ENCODE results near the gene IFNG-AS1.

IFNG-AS1 gene

GRCh38 chr12:67989184-67989920 is at the start of gene IFNG-AS1:
Gene IFNG-AS1, plus strand, starts transcription at chr12:67989447.
- in situ Hi-C loops (cut with MboI; ENCODE audit: low sequenced_read_pairs): no loop called here

DNA sequence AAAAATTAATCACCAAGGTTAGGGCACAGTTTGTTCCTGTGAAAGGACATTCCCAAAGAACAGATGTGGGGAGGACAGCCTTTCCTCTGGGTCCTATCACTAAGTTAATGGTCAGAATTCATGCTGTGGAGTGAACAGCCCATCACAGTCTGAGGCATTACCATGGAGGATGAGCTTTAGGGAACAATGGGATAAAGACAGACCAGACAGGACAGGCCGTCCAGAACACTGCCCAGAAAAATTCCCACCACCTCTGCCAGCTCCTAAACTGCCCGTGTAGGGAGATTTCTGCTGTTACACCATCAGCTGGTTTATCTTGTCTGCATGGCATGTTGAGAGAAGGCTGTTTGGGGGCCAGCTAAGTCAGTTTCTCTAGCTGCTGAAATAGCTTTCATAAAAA is 49.6 kb upstream of the IFNG-AS1 start:
- in situ Hi-C loops (cut with MboI; ENCODE audit: low sequenced_read_pairs): loop anchor here (25.0 kb wide), 1 partner anchor 577 kb away; no protein-coding TSS in a partner anchor

GRCh38 chr12:67940780-67941243 is 48.4 kb upstream of the IFNG-AS1 start:
- in situ Hi-C loops (cut with MboI; ENCODE audit: low sequenced_read_pairs): loop anchor here (25.0 kb wide), 1 partner anchor 579 kb away; no protein-coding TSS in a partner anchor

- in situ Hi-C loops (cut with MboI; ENCODE audit: low sequenced_read_pairs): loop anchor here (25.0 kb wide), 1 partner anchor 580 kb away; no protein-coding TSS in a partner anchor
Observed at GRCh38 chr12:67942724-67943123, 46.5 kb upstream of the IFNG-AS1 start.

- in situ Hi-C loops (cut with MboI; ENCODE audit: low sequenced_read_pairs): loop anchor here (25.0 kb wide), 1 partner anchor 581 kb away; no protein-coding TSS in a partner anchor
Observed at GRCh38 chr12:67943141-67943892, 45.9 kb upstream of the IFNG-AS1 start.

GRCh38 chr12:67944093-67944492 is 45.2 kb upstream of the IFNG-AS1 start:
- in situ Hi-C loops (cut with MboI; ENCODE audit: low sequenced_read_pairs): loop anchor here (25.0 kb wide), 1 partner anchor 582 kb away; no protein-coding TSS in a partner anchor

GRCh38 chr12:67952787-67953186 is 36.5 kb upstream of the IFNG-AS1 start:
- in situ Hi-C loops (cut with MboI; ENCODE audit: low sequenced_read_pairs): no loop called here

DNA sequence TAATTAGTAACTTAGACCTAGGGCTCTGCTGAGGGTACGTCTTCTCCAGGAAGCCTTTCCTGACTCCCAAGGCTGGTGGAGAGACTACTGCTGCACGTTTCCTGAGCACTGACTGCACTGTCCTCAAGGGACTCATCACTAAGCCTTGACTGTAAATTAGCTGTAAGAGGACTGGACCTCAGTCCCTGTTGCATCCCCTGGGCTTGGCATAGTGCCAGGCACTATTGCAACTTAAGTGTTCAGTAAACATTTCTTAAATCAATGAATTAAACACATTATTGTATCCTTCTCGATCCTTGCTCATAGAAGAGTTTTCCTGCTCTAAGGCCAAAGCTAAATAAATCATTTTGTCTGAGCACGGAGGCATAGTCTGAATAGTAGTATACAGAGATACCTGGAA is 31.9 kb upstream of the IFNG-AS1 start:
- in situ Hi-C loops (cut with MboI; ENCODE audit: low sequenced_read_pairs): no loop called here

DNA sequence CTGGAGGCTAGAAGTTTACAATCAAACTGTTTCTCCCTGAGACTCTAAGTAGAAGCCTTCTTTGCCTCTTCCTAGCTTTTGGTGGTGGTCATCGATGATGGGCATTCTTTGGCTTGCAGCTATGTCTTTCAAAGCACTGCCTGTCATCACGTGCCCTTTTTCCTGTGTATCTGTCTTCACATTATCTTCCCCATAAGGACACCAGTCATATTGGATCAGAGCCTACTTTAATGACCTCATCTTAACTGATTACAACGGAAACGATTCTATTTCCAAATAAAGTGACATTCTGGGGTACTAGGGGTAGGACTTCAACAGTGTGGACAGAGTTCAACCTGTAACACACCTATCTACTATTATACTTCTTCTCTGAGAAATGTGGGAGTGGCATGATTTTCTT is 31.1 kb upstream of the IFNG-AS1 start:
- in situ Hi-C loops (cut with MboI; ENCODE audit: low sequenced_read_pairs): no loop called here

DNA sequence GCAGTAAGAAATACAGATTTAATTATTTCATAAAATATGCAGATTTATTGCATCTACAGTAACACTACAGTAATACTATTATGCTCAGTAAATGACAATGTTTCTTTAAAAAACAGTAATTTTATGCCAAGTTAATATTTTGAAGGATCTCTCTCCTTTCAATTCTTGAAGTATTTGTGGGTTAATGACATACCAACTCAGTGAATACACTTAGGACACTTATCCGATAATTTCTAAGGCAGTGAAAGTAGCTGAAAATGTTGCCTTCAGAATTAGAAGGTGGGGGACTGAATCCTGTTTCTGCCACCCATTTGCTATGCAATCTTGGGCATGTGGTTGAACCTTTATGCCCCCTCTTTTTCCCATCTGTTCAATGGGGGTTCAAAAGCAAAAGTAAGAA is 24.8 kb upstream of the IFNG-AS1 start:
- in situ Hi-C loops (cut with MboI; ENCODE audit: low sequenced_read_pairs): no loop called here

DNA sequence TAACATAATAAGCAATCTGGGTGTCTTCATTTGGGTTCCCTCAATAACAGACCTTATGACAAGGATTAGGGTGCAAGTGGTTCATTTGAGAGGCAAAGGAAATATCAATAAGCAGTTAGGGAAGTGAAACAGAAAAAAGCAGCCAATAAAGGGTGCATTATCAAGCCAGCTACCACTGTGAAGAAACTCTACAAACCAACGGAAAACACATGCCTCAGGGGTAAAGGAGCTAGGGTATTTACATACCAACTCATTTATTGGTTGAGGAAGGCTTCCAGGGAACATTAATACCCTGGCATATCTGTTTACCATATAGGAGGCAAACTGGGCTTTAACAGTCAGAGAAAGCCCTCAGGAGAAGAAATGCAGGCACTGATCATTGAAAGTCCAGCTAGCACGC is 22.7 kb upstream of the IFNG-AS1 start:
- in situ Hi-C loops (cut with MboI; ENCODE audit: low sequenced_read_pairs): no loop called here

DNA sequence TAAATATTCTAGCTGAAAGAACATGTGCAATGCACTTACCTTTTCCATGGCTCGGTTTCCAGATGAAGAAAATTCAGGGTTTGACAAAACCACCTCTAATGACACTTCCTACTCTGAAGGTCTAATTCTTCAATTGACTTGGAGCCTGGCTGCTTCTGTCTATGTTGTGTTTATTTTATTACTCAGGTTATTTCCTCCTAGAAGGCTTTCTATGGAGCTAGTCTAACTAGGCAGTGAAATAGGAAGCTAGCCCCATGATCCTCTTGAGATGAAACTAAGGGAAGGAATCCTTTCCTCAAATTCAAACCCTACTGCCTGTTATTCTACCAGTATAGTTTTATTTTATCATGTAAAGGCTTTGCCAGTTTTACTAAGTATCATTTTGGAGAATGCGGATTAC is 20.9 kb upstream of the IFNG-AS1 start:
- in situ Hi-C loops (cut with MboI; ENCODE audit: low sequenced_read_pairs): no loop called here

DNA sequence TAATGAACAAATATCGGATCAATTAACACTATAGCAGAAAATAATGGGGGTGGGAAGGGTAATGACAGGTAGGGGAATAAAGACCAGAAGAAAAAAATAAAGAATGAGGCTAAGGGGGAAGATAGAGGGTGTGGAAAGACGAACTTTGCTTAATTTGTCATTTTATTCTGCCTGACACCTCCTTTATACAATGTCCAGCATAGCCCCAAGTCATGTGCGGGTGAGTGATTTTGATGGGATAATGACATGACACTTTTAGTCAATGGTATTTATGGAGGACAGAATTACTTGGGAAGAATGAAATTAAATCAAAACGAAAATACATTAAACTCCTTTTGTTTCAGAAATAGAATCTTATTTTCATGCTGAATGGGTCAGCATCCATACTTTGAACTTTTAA is 20.5 kb upstream of the IFNG-AS1 start:
- in situ Hi-C loops (cut with MboI; ENCODE audit: low sequenced_read_pairs): no loop called here

- in situ Hi-C loops (cut with MboI; ENCODE audit: low sequenced_read_pairs): no loop called here
Observed at GRCh38 chr12:67969134-67969802, 20.0 kb upstream of the IFNG-AS1 start.

DNA sequence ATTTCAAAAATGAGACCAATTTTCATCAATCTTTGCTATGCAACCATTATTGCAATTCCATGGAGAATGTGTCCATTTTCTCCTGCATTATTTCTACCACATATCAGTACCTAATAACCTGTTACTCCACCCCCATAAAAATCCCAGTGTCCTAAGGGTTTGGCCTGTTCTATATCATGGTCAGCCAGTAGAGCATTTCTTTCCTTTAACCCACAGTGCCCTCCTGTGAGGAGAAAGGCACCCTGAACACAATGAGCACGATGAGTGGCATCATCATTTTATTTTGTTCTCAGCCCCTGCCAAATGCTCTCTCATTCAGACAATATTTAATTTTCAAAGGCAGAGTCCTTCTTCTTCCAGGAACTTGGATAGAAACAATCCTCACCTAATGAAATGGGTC is 11.6 kb upstream of the IFNG-AS1 start:
- in situ Hi-C loops (cut with MboI; ENCODE audit: low sequenced_read_pairs): no loop called here

DNA sequence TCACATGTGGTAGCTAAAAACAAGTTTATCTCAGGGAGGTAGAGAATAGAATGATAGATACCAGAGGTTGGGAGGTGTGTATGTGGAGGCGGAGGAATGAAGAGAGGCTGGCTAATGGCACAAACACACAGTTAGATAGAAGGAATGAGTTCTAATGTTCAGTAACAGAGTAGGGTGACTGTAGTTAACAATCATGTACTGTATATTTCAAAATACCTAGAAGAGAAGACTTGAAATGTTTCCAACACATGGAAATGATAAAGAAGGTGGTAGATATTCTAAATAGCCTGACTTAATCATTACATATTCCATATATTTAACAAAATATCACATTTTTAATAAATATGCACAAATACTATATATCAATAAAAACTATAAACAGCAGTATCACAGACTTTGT is 8.9 kb upstream of the IFNG-AS1 start:
- in situ Hi-C loops (cut with MboI; ENCODE audit: low sequenced_read_pairs): no loop called here

DNA sequence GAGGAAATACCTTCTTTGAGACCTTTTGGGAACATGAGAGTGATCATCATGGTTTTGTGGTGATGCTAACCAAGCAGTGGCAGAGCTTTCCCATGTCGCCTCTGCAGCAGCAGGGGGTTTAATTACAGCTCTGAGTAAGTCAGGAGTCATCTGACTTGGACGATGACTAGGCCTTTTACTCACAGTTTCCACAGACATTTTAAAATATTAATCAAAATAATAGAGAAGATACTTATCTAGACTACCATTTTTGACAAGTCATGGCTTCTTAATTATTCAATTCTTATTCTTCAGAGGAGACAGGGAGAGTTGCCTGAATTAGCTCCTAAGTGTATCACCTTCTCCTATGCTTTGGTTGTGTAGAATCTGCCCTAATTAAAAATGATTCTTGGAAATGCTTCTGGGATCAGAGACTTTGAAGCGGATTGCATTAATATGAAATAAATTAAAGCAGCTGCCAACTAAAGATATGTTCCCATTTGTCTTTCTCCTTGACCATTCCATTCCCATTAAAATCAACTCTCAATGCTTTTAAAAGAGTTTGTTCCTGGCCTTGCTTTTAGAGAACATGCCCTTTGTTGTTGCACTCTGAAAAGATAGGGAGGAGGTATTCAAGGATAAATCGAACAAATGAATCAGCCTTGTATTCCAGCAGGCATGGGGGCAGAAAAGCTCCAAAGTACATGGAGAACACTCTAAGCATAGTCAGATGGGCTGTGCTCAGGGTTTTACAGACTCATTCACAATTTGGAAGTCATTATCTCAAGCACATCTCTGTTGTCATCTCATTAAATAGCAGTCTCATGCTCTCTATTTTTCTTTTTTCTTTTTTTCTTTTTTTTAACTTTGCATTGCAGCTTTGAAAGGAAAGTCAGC is 7.7 kb upstream of the IFNG-AS1 start:
- in situ Hi-C loops (cut with MboI; ENCODE audit: low sequenced_read_pairs): no loop called here

- in situ Hi-C loops (cut with MboI; ENCODE audit: low sequenced_read_pairs): no loop called here
Observed at GRCh38 chr12:67982164-67982563, 7.1 kb upstream of the IFNG-AS1 start.

DNA sequence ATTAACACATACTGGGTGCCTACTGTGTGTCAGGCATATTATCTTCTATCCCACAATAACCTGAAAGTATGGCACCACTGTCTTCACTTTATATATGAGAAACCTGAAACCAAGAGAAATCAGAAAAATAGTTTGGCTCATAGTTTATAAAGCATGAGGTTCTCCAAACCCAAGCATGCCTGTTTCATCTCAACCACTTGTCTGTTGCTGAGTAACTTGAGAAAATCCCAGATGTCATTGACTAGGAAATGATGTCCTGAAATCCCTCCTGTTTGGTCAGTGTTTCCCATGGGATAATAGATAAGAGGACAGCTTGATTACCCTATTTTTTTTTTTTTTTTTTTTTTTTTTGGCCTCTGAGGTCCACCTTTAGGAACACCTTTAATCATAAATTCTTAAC is 2.6 kb upstream of the IFNG-AS1 start:
- in situ Hi-C loops (cut with MboI; ENCODE audit: low sequenced_read_pairs): no loop called here

DNA sequence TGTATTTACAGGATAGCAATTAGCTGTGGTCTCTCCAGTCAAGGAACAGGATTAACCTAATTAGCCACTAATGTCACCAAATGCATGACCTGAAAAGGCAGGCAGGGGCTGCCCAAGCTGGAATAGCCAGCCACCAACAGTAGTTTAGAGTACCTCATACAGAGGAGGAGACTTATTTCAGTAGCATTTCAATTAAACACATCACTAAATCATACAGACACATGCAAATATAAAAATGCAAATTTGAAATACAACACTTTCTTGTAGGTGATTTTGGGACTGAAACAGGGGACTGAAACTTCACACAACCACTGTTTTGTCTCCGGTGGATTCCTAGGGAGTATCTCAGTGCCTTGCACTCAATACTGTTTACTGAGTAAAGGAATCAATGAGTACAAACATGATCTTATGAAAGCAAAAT is 636 bp upstream of the IFNG-AS1 start:
- in situ Hi-C loops (cut with MboI; ENCODE audit: low sequenced_read_pairs): no loop called here

Measured in HL-60/S4 treated with retinoic acid at 250 ng/mL for 4 days and 3 days (cell line).